ENCODE measurements around the gene EEF1AKMT3.

EEF1AKMT3 gene

DNA sequence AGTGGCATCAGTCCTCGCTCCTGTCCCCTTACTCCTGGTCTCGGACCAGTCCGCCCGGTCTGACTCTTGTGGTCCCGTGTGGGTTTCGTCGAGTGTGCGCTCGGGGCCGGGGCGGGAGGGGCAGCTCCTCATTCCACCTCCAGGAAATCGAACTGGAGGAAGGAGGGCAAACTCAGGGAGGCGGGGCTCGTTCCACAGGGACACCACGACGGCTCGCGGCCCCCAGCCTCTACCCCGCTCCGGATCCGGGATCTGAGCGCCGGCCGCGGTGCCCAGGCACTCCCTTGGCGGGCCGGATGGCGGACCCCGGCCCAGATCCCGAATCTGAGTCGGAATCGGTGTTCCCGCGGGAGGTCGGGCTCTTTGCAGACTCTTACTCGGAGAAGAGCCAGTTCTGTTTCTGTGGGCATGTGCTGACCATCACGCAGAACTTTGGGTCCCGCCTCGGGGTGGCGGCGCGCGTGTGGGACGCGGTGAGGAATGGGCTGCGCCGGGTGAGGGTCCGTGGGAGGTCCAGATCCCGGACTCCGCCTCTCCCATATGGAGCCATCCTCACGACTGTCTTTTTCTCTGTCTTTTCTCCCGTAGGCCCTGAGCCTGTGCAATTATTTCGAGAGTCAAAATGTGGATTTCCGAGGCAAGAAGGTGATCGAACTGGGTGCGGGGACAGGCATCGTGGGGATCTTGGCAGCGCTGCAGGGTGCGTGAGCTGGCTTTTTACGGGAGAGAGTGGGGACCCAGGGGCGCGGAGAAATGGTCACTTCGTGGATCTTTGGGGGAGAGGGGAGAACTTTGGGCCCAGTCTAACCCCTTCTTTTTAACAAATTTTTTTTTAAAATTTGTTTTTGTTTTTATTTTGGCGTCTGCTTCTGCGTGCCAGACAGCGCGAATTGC is at the start of gene EEF1AKMT3:
Gene EEF1AKMT3, plus strand, starts transcription at position 186 of the 894 bp plus-strand sequence. Its CDS starts 111 bp downstream, at position 297.
- peak; percentile 51 for DNase-seq (ENCODE audit: low spot score)

DNA sequence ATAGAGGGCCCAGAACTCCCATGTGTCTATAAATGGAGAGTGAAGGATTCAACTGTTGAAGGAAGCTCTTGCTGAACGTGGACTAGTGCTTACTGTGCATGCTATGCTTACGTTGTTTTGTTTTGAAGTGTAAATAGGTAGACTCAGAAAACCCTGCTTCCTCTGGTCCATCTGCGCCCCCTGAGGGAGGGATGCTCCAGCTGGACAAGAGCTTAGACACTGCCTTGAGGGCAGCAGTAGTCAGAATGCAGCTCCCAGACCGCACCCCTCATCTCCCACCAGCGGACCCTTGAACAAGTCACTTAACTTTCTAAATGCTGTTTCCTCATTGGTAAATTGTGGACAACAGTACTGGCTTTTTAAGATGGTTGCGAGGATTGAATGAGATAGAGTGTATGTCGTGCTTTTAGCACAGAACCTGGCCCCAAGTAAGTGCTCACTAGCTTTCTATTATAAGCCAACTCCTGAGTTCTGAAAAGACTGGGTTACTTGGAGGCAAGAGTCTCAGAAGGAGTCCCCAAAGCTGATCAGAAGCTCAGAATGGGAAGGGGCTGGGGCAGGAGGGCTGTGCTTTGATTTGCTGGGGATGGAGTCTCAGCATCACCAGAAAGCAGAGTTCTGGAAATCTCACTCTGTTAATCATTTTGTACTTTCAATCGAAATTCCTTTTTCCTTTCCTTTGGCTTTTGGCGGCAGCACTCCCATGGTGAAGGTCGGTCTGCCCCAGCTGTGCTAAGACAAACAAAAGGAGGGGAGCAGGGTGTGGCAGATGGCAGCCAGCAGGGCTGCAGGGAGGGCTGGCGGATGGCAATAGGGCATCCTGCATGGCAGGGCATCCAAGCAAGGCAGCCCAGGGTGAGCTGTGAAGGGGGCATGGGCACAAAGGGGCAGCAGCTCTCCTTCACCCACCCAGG is 49.4 kb upstream of the EEF1AKMT3 start:
- DNase-seq (ENCODE audit: low spot score) = no peak

DNA sequence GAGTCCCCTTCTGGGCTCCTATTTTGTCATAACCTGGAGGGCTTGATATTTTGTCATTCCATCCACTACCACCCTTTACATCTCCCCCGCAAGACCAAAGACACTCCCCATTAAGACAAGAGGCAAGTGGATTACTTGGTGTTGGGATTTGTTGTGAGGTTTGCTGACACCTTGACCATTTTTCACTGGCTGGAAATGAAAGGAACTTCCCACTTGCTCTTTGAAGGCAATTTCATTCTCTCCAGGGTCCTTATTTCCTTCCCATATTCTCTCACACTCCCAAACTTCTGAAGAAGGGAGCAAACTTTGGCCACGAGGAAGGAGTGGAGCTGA is 48.8 kb upstream of the EEF1AKMT3 start:
- no peak for DNase-seq (ENCODE audit: low spot score)

DNA sequence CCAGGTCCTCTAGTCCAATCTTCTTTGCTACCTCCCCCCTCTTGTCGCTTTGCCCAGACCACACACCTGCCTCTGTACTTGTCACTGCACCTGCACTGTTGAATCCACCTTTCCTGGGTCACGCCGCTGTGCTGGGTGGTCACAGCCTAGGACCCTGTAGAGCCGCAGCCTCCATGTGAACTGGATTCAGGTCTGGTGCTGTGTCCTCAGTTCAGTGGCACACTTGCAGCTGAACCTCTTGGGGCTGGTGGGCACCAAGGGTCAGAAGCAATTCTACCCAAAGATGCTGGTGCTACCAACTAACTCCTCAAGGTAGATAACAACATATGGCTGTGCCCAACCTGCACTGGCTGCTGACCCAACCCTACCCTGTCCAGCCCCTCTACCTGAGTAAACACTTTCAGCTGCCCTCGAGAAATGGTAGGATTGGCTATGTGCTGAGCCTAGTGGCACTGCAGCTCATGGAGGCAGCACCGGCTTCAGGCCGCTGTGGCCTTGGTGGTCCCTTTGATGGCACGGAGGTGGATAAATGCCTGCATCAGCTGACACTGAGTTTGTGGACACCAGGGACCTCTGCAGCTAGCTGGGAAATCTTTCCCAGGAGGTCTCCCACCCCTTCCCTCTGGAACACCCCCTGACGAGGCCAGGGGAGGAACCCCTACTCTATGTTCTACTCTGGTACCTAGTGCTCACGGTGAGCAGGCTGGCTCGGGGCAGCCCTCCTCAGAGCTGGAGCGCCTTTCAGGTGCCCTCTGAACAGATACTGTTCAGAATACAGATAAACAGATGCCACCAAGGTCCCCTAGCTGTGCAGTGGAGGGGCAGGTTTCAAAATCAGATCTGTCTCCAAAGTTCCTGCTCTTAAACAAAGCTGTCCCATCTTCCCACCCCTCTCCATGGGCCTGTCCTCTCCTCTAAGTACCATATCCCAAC is 48.1 kb upstream of the EEF1AKMT3 start:
- DNase-seq (ENCODE audit: low spot score) = no peak

DNA sequence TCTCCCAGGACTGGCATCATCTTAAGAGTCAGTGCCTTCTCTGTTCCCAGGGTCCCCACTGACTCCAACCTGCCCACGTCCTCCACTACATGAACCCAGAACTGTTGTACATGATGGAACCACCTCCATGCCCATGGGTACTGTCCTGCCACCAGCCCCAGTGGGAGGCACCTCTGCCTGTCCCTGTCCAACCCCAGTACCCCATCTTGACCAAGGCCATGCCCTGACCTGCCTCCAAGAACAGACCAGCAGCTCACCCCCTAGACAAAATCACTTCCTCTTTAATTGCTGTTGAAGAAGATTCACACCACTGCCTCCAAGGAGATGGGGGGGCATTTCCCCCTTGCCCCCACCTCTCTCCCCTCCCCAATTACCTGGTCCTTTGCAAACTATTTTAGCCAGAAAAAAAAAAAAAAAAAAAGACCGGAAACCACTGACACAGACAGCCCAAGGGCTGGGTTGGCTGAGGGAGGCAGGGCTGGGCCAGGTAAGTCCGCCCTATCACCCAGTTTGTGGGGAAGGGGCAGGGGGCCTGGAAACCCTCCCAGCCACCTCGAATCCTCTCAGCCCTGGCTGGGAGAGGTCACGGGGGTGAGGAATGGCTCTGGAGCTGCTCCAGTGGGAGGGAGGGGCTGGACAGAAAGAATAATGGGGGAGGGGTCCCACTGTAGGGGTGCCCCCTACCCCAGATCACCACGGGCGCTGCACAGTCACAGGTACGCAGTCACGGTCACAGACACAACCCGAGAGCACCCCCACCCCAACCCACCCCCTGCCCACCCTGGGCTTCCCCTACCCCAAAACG is 47.3 kb upstream of the EEF1AKMT3 start:
- no peak for DNase-seq (ENCODE audit: low spot score)

DNA sequence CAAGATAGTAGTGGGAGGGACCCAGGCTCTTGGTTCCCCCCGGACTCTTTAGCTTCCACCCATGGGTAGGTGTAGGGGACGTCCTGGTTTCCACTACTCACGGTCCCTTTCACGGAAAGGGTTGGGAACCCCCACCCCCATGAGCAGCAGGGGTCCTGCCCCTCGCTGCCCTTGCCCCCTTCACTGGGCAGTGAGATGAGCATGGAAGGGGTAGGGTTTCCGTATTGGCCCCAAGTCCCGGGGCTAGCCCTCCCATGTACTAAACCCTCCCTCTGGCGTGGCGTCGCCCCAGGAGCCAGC is 46.6 kb upstream of the EEF1AKMT3 start:
- DNase-seq (ENCODE audit: low spot score) = no peak

GRCh38 chr12:57726151-57726883 is 46.1 kb upstream of the EEF1AKMT3 start:
- no peak for DNase-seq (ENCODE audit: low spot score)

- DNase-seq (ENCODE audit: low spot score) = no peak
These were observed 45.3 kb upstream of the EEF1AKMT3 start for GRCh38 chr12:57726884-57727757.

- no peak for DNase-seq (ENCODE audit: low spot score)
These were observed 44.5 kb upstream of the EEF1AKMT3 start for GRCh38 chr12:57727758-57728395.

- DNase-seq (ENCODE audit: low spot score) = no peak
These were observed 43.0 kb upstream of the EEF1AKMT3 start for GRCh38 chr12:57729321-57729844.

- DNase-seq (ENCODE audit: low spot score) = no peak
These were observed 41.9 kb upstream of the EEF1AKMT3 start for GRCh38 chr12:57730336-57731067.

GRCh38 chr12:57731411-57732080 is 40.9 kb upstream of the EEF1AKMT3 start:
- no peak for DNase-seq (ENCODE audit: low spot score)

- DNase-seq (ENCODE audit: low spot score) = no peak
These were observed 40.1 kb upstream of the EEF1AKMT3 start for GRCh38 chr12:57732270-57732669.

GRCh38 chr12:57732726-57733593 is 39.5 kb upstream of the EEF1AKMT3 start:
- no peak for DNase-seq (ENCODE audit: low spot score)

- no peak for DNase-seq (ENCODE audit: low spot score)
These were observed 38.5 kb upstream of the EEF1AKMT3 start for GRCh38 chr12:57733928-57734327.

DNA sequence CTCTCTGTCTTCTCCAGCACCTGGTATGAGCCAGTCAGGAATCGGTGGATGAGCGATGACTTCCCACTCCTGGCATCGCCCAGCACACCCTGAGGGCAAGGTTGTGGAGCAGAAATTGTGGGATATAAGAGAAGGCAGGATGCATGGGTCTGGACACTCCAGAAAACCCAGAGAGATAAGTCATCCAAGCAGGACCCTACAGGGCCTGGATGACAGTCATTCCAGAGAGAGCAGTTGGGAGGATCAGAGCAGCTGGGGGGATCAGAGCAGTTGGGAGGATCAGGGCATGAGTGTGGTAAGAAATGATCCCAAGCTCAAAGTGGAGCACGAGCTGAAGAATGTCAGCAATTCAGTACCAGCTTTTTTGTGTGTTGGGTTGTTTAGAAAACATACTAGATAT is 37.8 kb upstream of the EEF1AKMT3 start:
- DNase-seq (ENCODE audit: low spot score) = no peak

All from germinal center (tissue), 1 donor.